ENCODE data around the gene CDK14. TPM values are rescaled to one million over a fixed set of nuclear protein-coding genes. Genes with fewer than 3 reads are reported as not detected.

Gene CDK14
- total RNA-seq, 1 experiment from 2014 or later: 39.1 TPM

- H3K36me3 ChIP-seq (ENCODE audit: low read depth): no peaks in the 10 kb centered on the region
- H2AFZ ChIP-seq: no peak overlapping the region
- no peaks in the 10 kb centered on the region for H3K9me2 ChIP-seq (ENCODE audit: insufficient read depth)
- no peak for DNase-seq
- H3K4me1 ChIP-seq (replicated peaks; ENCODE audit: insufficient read depth): no peaks in the 10 kb centered on the region
- intact Hi-C loops (cut with micrococcal nuclease; ENCODE audit: unreplicated experiment): no loop called here
- no peak overlapping the region for H3K4me3 ChIP-seq
- no peak overlapping the region for H3K4me2 ChIP-seq
- TF ChIP-seq CTCF (conservative IDR thresholded peaks at IDR 0.05) (no peak), EZH2 (IDR thresholded peaks at IDR 0.05; ENCODE audit: low read depth) (no peak)
- H3K9me3 ChIP-seq (ENCODE audit: insufficient read depth, low read depth): no peaks in the 10 kb centered on the region
- ChIA-PET CTCF (no interaction called here), POLR2A (ENCODE audit: unreplicated experiment) (interaction anchor here (0.6 kb wide), 1 partner anchor 697 kb away, joined by 3 read pairs; no protein-coding TSS in a partner anchor)
- H3F3A ChIP-seq (ENCODE audit: insufficient read depth, low read depth): no peaks in the 10 kb centered on the region
- no peaks in the 10 kb centered on the region for H4K20me1 ChIP-seq (ENCODE audit: insufficient read depth)
- H3K79me2 ChIP-seq (ENCODE audit: low read depth): no peaks in the 10 kb centered on the region
- no peaks in the 10 kb centered on the region for H3K27me3 ChIP-seq (ENCODE audit: insufficient read depth, low read depth)
- no TSS peak for BruUV-seq (replicated peaks)
- no peak overlapping the region for H3K27ac ChIP-seq
Observed at GRCh38 chr7:91182819-91183764, 587.0 kb downstream of the CDK14 start.

GRCh38 chr7:91185771-91186170 lies 589.6 kb downstream of the CDK14 start:
- Histone ChIP-seq H3K4me3 (no peak overlapping the region), H2AFZ (no peak overlapping the region), H3K4me1 (replicated peaks; ENCODE audit: insufficient read depth) (no peaks in the 10 kb centered on the region), H3K9me3 (ENCODE audit: insufficient read depth, low read depth) (no peaks in the 10 kb centered on the region), H3K27me3 (ENCODE audit: insufficient read depth, low read depth) (no peaks in the 10 kb centered on the region), H3K9me2 (ENCODE audit: insufficient read depth) (no peaks in the 10 kb centered on the region), H3K4me2 (no peak overlapping the region), H3K79me2 (ENCODE audit: low read depth) (no peaks in the 10 kb centered on the region), H3K36me3 (ENCODE audit: low read depth) (no peaks in the 10 kb centered on the region), H3K27ac (no peak overlapping the region), H3F3A (ENCODE audit: insufficient read depth, low read depth) (no peaks in the 10 kb centered on the region), H4K20me1 (ENCODE audit: insufficient read depth) (no peaks in the 10 kb centered on the region)
- ChIA-PET POLR2A (ENCODE audit: unreplicated experiment) (no interaction called here), CTCF (no interaction called here)
- no TSS peak for BruUV-seq (replicated peaks)
- no peak for DNase-seq
- TF ChIP-seq CTCF (conservative IDR thresholded peaks at IDR 0.05): no peak
- no peak for TF ChIP-seq EZH2 (IDR thresholded peaks at IDR 0.05; ENCODE audit: low read depth)
- intact Hi-C loops (cut with micrococcal nuclease; ENCODE audit: unreplicated experiment): no loop called here

DNA sequence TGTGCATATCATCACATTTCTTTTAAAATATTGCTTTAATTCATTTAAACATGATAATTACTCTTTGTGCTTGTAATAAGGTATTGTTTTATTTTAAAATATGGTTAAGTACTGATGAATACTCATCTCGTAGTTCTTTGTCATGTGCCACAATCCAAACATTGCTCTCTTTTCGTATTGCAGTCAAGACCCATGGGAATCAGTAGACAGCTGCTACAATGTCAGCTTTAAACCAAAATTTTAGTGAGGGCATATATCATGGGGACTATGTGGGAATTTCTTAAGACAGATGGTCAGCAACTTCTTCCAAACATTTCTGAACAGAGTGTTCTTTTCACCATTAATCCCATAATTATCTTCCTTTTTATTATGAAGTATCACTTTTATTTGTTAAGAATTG lies 590.9 kb downstream of the CDK14 start:
- Histone ChIP-seq H3K9me3 (ENCODE audit: insufficient read depth, low read depth) (no peaks in the 10 kb centered on the region), H3K4me2 (no peak overlapping the region), H4K20me1 (ENCODE audit: insufficient read depth) (no peaks in the 10 kb centered on the region), H3K4me3 (no peak overlapping the region), H3K9me2 (ENCODE audit: insufficient read depth) (no peaks in the 10 kb centered on the region), H3K79me2 (ENCODE audit: low read depth) (no peaks in the 10 kb centered on the region), H3F3A (ENCODE audit: insufficient read depth, low read depth) (no peaks in the 10 kb centered on the region), H3K36me3 (ENCODE audit: low read depth) (no peaks in the 10 kb centered on the region), H3K27ac (no peak overlapping the region), H3K27me3 (ENCODE audit: insufficient read depth, low read depth) (no peaks in the 10 kb centered on the region), H3K4me1 (replicated peaks; ENCODE audit: insufficient read depth) (no peaks in the 10 kb centered on the region), H2AFZ (no peak overlapping the region)
- POLR2A ChIA-PET (ENCODE audit: unreplicated experiment): no interaction called here
- BruUV-seq (replicated peaks): no TSS peak
- DNase-seq: no peak
- CTCF ChIA-PET: no interaction called here
- TF ChIP-seq CTCF (conservative IDR thresholded peaks at IDR 0.05) (no peak), EZH2 (IDR thresholded peaks at IDR 0.05; ENCODE audit: low read depth) (no peak)
- intact Hi-C loops (cut with micrococcal nuclease; ENCODE audit: unreplicated experiment): no loop called here
